HCT116 (cell line): Measurements from ENCODE around the gene ANP32B. TPM values are rescaled to one million over a fixed set of nuclear protein-coding genes. Genes with fewer than 3 reads are reported as not detected.

ENCODE experiments used
- ATAC-seq: fragments of 200-7000 bp; cut with Tn5 transposase; 2 replicates; pipeline ENCODE4 v1.9.1; 2020; ENCODE audit warnings: mild to moderate bottlenecking, moderate library complexity
- BruUV-seq: library from RNA; stranded (reverse); fragments of 400-500 nt; replicated peaks from 2 replicates; lab custom pipeline; 2021; lab: Mats Ljungman, UMichigan
- CTCF ChIA-PET: fragments of 300-600 bp; sonication (Branson Sonifier 250); formaldehyde crosslinking; loops from one replicate; lab custom pipeline; 2021; ENCODE audit warnings: antibody characterized with exemption; lab: Charles Lee
- POLR2A ChIA-PET: fragments of 300-600, 350-600 bp; sonication (Branson Sonifier 250); formaldehyde crosslinking; loops from one replicate; lab custom pipeline; 2021; ENCODE audit warnings: antibody characterized with exemption; lab: Charles Lee
- RAD21 ChIA-PET, 2 experiments: fragments of 300-600 bp; sonication (Branson Sonifier 250); formaldehyde crosslinking; loops; one replicate each; lab custom pipeline; 2023; ENCODE audit warnings: low total read pairs in 2 of 2; ENCODE audit not compliant: uncharacterized antibody in 2 of 2, unreplicated experiment in 2 of 2, low non-redundant PET in 1 of 2; lab: Charles Lee
- DNase-seq: peaks from one replicate; pipeline ENCODE4 v3.0.0-alpha.2; 2010; ENCODE audit warnings: low read depth, low spot score
- H2AFZ ChIP-seq: fragments of 200-600 bp; shearing (Covaris generic), sonication (generic); 2 replicates; pipeline ENCODE4 v1.6.1; 2017; ENCODE audit warnings: low read depth, mixed run types, mixed read lengths, antibody characterized with exemption, low read length; ENCODE audit not compliant: poor library complexity, severe bottlenecking
- H3K27ac ChIP-seq: 2 replicates; pipeline ENCODE4 v1.5.1; 2012; ENCODE audit warnings: low read depth, low read length
- H3K27me3 ChIP-seq: fragments of 200-600 bp; sonication (generic); 2 replicates; pipeline ENCODE4 v1.6.1; 2016; ENCODE audit warnings: mixed run types, low read length, mixed read lengths; ENCODE audit not compliant: insufficient read depth
- H3K36me3 ChIP-seq, 2 experiments: fragments of 200-500 bp in 1 of 2; fragments of 200-600 bp in 1 of 2; sonication (Bioruptor generic) in 1 of 2; sonication (generic) in 1 of 2; 2 replicates each; pipeline versions ENCODE4 v1.5.1 to v1.6.1; 2014 to 2016; ENCODE audit warnings: low read length in 2 of 2, inconsistent platforms in 1 of 2, mixed read lengths in 1 of 2, mixed run types in 1 of 2; ENCODE audit not compliant: insufficient read depth in 2 of 2, control insufficient read depth in 1 of 2
- H3K4me1 ChIP-seq, 2 experiments: fragments of 200-600 bp in 1 of 2; sonication (generic) in 1 of 2; 2 replicates each; pipeline versions ENCODE4 v1.5.1 to v1.6.1; 2012 to 2017; ENCODE audit warnings: low read length in 2 of 2, inconsistent platforms in 1 of 2, mild to moderate bottlenecking in 1 of 2, mixed read lengths in 1 of 2, mixed run types in 1 of 2, moderate library complexity in 1 of 2; ENCODE audit not compliant: insufficient read depth in 2 of 2, control insufficient read depth in 1 of 2
- H3K4me2 ChIP-seq: fragments of 200-600 bp; sonication (generic); 2 replicates; pipeline ENCODE4 v1.6.1; 2017; ENCODE audit warnings: mixed run types, low read length, mixed read lengths
- H3K4me3 ChIP-seq, 2 experiments: fragments of 200-600 bp in 1 of 2; sonication (generic) in 1 of 2; replicated peaks in 1 of 2; 2 replicates each; pipeline ENCODE4 v1.5.1; 2011 to 2016; ENCODE audit warnings: low read length in 2 of 2, control low read depth in 1 of 2, low read depth in 1 of 2, mild to moderate bottlenecking in 1 of 2, mixed read lengths in 1 of 2, mixed run types in 1 of 2
- H3K79me2 ChIP-seq: fragments of 200-600 bp; sonication (generic); 2 replicates; pipeline ENCODE4 v1.6.1; 2017; ENCODE audit warnings: mild to moderate bottlenecking, mixed run types, low read length, moderate library complexity, mixed read lengths; ENCODE audit not compliant: insufficient read depth
- H3K9ac ChIP-seq: fragments of 200-600 bp; sonication (generic); 2 replicates; pipeline ENCODE4 v1.6.1; 2016; ENCODE audit warnings: low read length, mixed read lengths
- H3K9me2 ChIP-seq: fragments of 200-600 bp; sonication (generic), shearing (Covaris generic); 2 replicates; pipeline ENCODE4 v1.6.1; 2017; ENCODE audit warnings: mixed run types, mild to moderate bottlenecking, moderate library complexity; ENCODE audit not compliant: insufficient read depth
- H3K9me3 ChIP-seq, 2 experiments: fragments of 200-500 bp in 1 of 2; fragments of 200-600 bp in 1 of 2; sonication (Bioruptor generic) in 1 of 2; sonication (generic) in 1 of 2; 2 replicates each; pipeline ENCODE4 v1.6.1; 2014 to 2017; ENCODE audit warnings: low read length in 2 of 2, mixed read lengths in 2 of 2, inconsistent platforms in 1 of 2, low read depth in 1 of 2, mild to moderate bottlenecking in 1 of 2, mixed run types in 1 of 2, moderate library complexity in 1 of 2; ENCODE audit not compliant: control insufficient read depth in 1 of 2, insufficient read depth in 1 of 2
- H4K20me1 ChIP-seq: fragments of 200-600 bp; sonication (generic), shearing (Covaris generic); 2 replicates; pipeline ENCODE4 v1.6.1; 2017; ENCODE audit warnings: mixed run types, mild to moderate bottlenecking, moderate library complexity; ENCODE audit not compliant: insufficient read depth
- ATF3 ChIP-seq: IDR thresholded peaks from 2 replicates; pipeline ENCODE4 v1.6.1; 2012
- CBX3 ChIP-seq: IDR thresholded peaks from 2 replicates; pipeline ENCODE4 v1.6.1; 2012; ENCODE audit warnings: low read depth
- CEBPB ChIP-seq: IDR thresholded peaks from 2 replicates; pipeline ENCODE4 v1.6.1; 2012; ENCODE audit warnings: low read depth
- EGR1 ChIP-seq: IDR thresholded peaks from 2 replicates; pipeline ENCODE4 v1.6.1; 2012; ENCODE audit warnings: low read depth
- EZH2 ChIP-seq: fragments of 200-600 bp; sonication (generic); IDR thresholded peaks from 2 replicates; pipeline ENCODE4 v1.6.1; 2017; ENCODE audit warnings: antibody characterized with exemption, mixed run types
- EZH2phosphoT487 ChIP-seq: fragments of 200-600 bp; IDR thresholded peaks from 2 replicates; pipeline ENCODE4 v1.6.1; 2018; ENCODE audit warnings: antibody characterized with exemption, borderline replicate concordance
- FOSL1 ChIP-seq: IDR thresholded peaks from 2 replicates; pipeline ENCODE4 v1.6.1; 2012; ENCODE audit warnings: low read depth
- JUND ChIP-seq: IDR thresholded peaks from 2 replicates; pipeline ENCODE4 v1.6.1; 2012
- MAX ChIP-seq: IDR thresholded peaks from 2 replicates; pipeline ENCODE4 v1.6.1; 2012
- POLR2A ChIP-seq: IDR thresholded peaks from 2 replicates; pipeline ENCODE4 v1.7.0; 2011; ENCODE audit warnings: borderline replicate concordance; ENCODE audit not compliant: insufficient read depth, insufficient read length; ENCODE audit errors: extremely low read depth
- POLR2AphosphoS5 ChIP-seq: IDR thresholded peaks from 2 replicates; pipeline ENCODE4 v1.6.1; 2011; ENCODE audit warnings: mild to moderate bottlenecking, low read depth, low read length, moderate library complexity
- RAD21 ChIP-seq: IDR thresholded peaks from 2 replicates; pipeline ENCODE4 v1.6.1; 2012; ENCODE audit warnings: low read depth, mild to moderate bottlenecking
- SP1 ChIP-seq: IDR thresholded peaks from 2 replicates; pipeline ENCODE4 v1.6.1; 2012; ENCODE audit warnings: low read depth
- SRF ChIP-seq: IDR thresholded peaks from 2 replicates; pipeline ENCODE4 v1.6.1; 2012; ENCODE audit warnings: low read depth
- TCF7L2 ChIP-seq: IDR thresholded peaks from 2 replicates; pipeline ENCODE4 v1.7.0; 2011; ENCODE audit warnings: borderline replicate concordance, inconsistent platforms; ENCODE audit not compliant: insufficient read depth, insufficient read length; ENCODE audit errors: extremely low read depth
- YY1 ChIP-seq: IDR thresholded peaks from 2 replicates; pipeline ENCODE4 v1.6.1; 2011; ENCODE audit warnings: low read length, low read depth, moderate library complexity, mild to moderate bottlenecking; ENCODE audit not compliant: insufficient replicate concordance; ENCODE audit errors: extremely low read depth
- ZFX ChIP-seq: fragments of 450-650 bp; IDR thresholded peaks from 2 replicates; pipeline ENCODE4 v1.6.1; 2017
- ZNF274 ChIP-seq: fragments of 200-500 bp; sonication (Bioruptor generic); IDR thresholded peaks from 2 replicates; pipeline ENCODE4 v1.6.1; 2014; ENCODE audit warnings: mild to moderate bottlenecking, low read depth, low read length, inconsistent platforms
- intact Hi-C: fragments of 100-400 bp; cut with micrococcal nuclease; formaldehyde crosslinking; loops from 2 replicates; pipeline ENCODE4 v1.10.0; 2022
- total RNA-seq: library from RNA; stranded (reverse); gene quantifications from one replicate; pipeline ENCODE4 v1.2.1, GENCODE V29; 2021; ENCODE audit not compliant: unreplicated experiment

The ANP32B gene
- total RNA-seq, 1 experiment from 2014 or later: 206 TPM

- no peaks in the 10 kb centered on the region for H3K9me2 ChIP-seq
- ChIA-PET RAD21 (no interaction called here), CTCF (interaction anchor here (1.0 kb wide), 1 partner anchor 15 kb away, joined by 4 read pairs; the partner anchor contains the start of gene TRMO), POLR2A (interaction anchor here (1.3 kb wide), 1 partner anchor 14 kb away, joined by 5 read pairs; no protein-coding TSS in a partner anchor)
- no peak overlapping the region for H3K27ac ChIP-seq
- TF ChIP-seq EZH2 (no peak), ZFX (no peak), RAD21 (no peak), TCF7L2 (no peak), ATF3 (no peak), EGR1 (no peak), POLR2AphosphoS5 (no peak), EZH2phosphoT487 (no peak), CBX3 (no peak), CEBPB (no peak), FOSL1 (no peak), ZNF274 (no peak), JUND (no peak), SP1 (no peak), SRF (no peak), MAX (no peak), POLR2A (no peak), YY1 (no peak)
- no peaks in the 10 kb centered on the region for H4K20me1 ChIP-seq
- H3K9ac ChIP-seq: no peak overlapping the region
- no peaks in the 10 kb centered on the region for H3K36me3 ChIP-seq
- no peaks in the 10 kb centered on the region for H3K9me3 ChIP-seq
- ATAC-seq (no peak), DNase-seq (no peak)
- H3K4me1 ChIP-seq: no peaks in the 10 kb centered on the region
- no peaks in the 10 kb centered on the region for H3K79me2 ChIP-seq
- H3K4me3 ChIP-seq: no peak overlapping the region
- no TSS peak for BruUV-seq
- peaks cover 23% of the 10 kb centered on the region for H3K27me3 ChIP-seq
- intact Hi-C loops: loop anchor here (5.0 kb wide), 1 partner anchor 95 kb away; no protein-coding TSS in a partner anchor
- H2AFZ ChIP-seq: no peak overlapping the region
- H3K4me2 ChIP-seq: no peak overlapping the region
These were observed 46.1 kb upstream of the ANP32B start for GRCh38 chr9:97936998-97937397.
